HepG2 (cell line): ENCODE measurements around the gene ATXN2. TPM values are rescaled to one million over a fixed set of nuclear protein-coding genes. Genes with fewer than 3 reads are reported as not detected.

Experiments
- ATAC-seq: fragments of 200-7000 bp; cut with Tn5 transposase; 3 replicates; pipeline ENCODE4 v1.9.1; 2020; ENCODE audit warnings: mild to moderate bottlenecking, moderate library complexity
- BruUV-seq: library from RNA; stranded (reverse); fragments of 400-500 nt; replicated peaks from 2 replicates; lab custom pipeline; 2021; lab: Mats Ljungman, UMichigan
- CTCF ChIA-PET: fragments of 300-600 bp; formaldehyde crosslinking; extraction: SDS; loops from one replicate; lab custom pipeline; 2021; ENCODE audit warnings: low total read pairs, inconsistent platforms, low intra/inter-chr PET ratio; lab: Yijun Ruan, JAX
- POLR2A ChIA-PET: fragments of 350-600 bp; sonication (Branson Sonifier 250); formaldehyde crosslinking; loops from one replicate; lab custom pipeline; 2020; ENCODE audit warnings: antibody characterized with exemption, inconsistent platforms; lab: Yijun Ruan, JAX
- DNase-seq: peaks from one replicate; pipeline ENCODE4 v3.0.0-alpha.2; 2015; ENCODE audit warnings: low spot score
- FAIRE-seq: peaks from 3 replicates; lab custom pipeline; 2011; peaks lifted over from hg19 to GRCh38; lab: Jason Lieb, UNC
- H2AFZ ChIP-seq: one replicate; pipeline ENCODE4 v1.6.1; 2011; ENCODE audit warnings: low read length, inconsistent platforms
- H3K27ac ChIP-seq: fragments of 300-600 bp; 3 replicates; pipeline ENCODE4 v1.8.0; 2011; ENCODE audit warnings: mixed run types, mild to moderate bottlenecking, mixed read lengths, low read length, inconsistent platforms; ENCODE audit not compliant: insufficient read depth; ENCODE audit errors: extremely low read length
- H3K27me3 ChIP-seq, 2 experiments: fragments of 200-600 bp in 1 of 2; 2 replicates in 1 of 2; 3 replicates in 1 of 2; pipeline versions ENCODE4 v1.6.0 to v1.8.0; 2011; ENCODE audit warnings: low read length in 2 of 2, mild to moderate bottlenecking in 2 of 2, moderate library complexity in 2 of 2, inconsistent platforms in 1 of 2; ENCODE audit not compliant: insufficient read depth in 2 of 2, control insufficient read depth in 1 of 2
- H3K36me3 ChIP-seq, 2 experiments: fragments of 200-600 bp in 1 of 2; replicated peaks in 1 of 2; 2 replicates in 1 of 2; 3 replicates in 1 of 2; pipeline versions ENCODE4 v1.5.1 to v1.8.0; 2011; ENCODE audit warnings: low read length in 2 of 2, inconsistent platforms in 1 of 2; ENCODE audit not compliant: insufficient read depth in 2 of 2, control insufficient read depth in 1 of 2
- H3K4me1 ChIP-seq: 2 replicates; pipeline ENCODE4 v1.5.1; 2012; ENCODE audit warnings: low read length, inconsistent platforms; ENCODE audit not compliant: insufficient read depth
- H3K4me2 ChIP-seq: 2 replicates; pipeline ENCODE4 v1.6.0; 2011; ENCODE audit warnings: low read depth, low read length, inconsistent platforms
- H3K4me3 ChIP-seq, 3 experiments: fragments of 200-600 bp in 1 of 3; sonication (generic), shearing (Covaris generic) in 1 of 3; replicated peaks in 1 of 3; 2 replicates each; pipeline ENCODE4 v1.5.1; 2011 to 2016; ENCODE audit warnings: low read length in 3 of 3, inconsistent platforms in 2 of 3, low read depth in 2 of 3, mild to moderate bottlenecking in 2 of 3, control low read depth in 1 of 3, mixed read lengths in 1 of 3; ENCODE audit not compliant: insufficient read depth in 1 of 3
- H3K79me2 ChIP-seq: one replicate; pipeline ENCODE4 v1.6.1; 2011; ENCODE audit warnings: low read length, inconsistent platforms; ENCODE audit not compliant: insufficient read depth
- H3K9ac ChIP-seq: 2 replicates; pipeline ENCODE4 v1.6.0; 2011; ENCODE audit warnings: mild to moderate bottlenecking, low read depth, low read length, inconsistent platforms; ENCODE audit not compliant: insufficient read depth
- H3K9me3 ChIP-seq: 2 replicates; pipeline ENCODE4 v1.5.1; 2012; ENCODE audit warnings: mild to moderate bottlenecking, low read length
- H4K20me1 ChIP-seq: 2 replicates; pipeline ENCODE4 v1.6.0; 2011; ENCODE audit warnings: inconsistent platforms, mild to moderate bottlenecking, low read length, moderate library complexity; ENCODE audit not compliant: insufficient read depth
- CEBPB ChIP-seq: IDR thresholded peaks from 2 replicates; pipeline ENCODE4 v1.6.1; 2011; ENCODE audit warnings: low read depth, low read length, improper control_type of control experiment, borderline replicate concordance
- CEBPG ChIP-seq: IDR thresholded peaks from 2 replicates; pipeline ENCODE4 v1.6.1; 2016
- HNF1A ChIP-seq, 2 experiments: sonication (generic) in 1 of 2; formaldehyde crosslinking in 1 of 2; IDR thresholded peaks; 2 replicates each; pipeline versions ENCODE4 v1.4.0 to v1.6.1; 2016 to 2020; ENCODE audit warnings: borderline replicate concordance in 1 of 2, low read depth in 1 of 2, mild to moderate bottlenecking in 1 of 2, missing genetic modification reagents in 1 of 2
- HOXD1 ChIP-seq: sonication (generic); formaldehyde crosslinking; IDR thresholded peaks from 2 replicates; pipeline ENCODE4 v1.5.0; 2020; ENCODE audit warnings: missing genetic modification reagents
- LBX2 ChIP-seq: sonication (generic); formaldehyde crosslinking; IDR thresholded peaks from 2 replicates; pipeline ENCODE4 v1.5.0; 2020; ENCODE audit warnings: missing genetic modification reagents, mild to moderate bottlenecking, borderline replicate concordance
- NBN ChIP-seq: fragments of 450-650 bp; conservative IDR thresholded peaks from 2 replicates; pipeline ENCODE4 v1.6.1; 2017
- NCOA2 ChIP-seq: sonication (generic); formaldehyde crosslinking; IDR thresholded peaks from 2 replicates; pipeline ENCODE4 v1.8.0; 2022; ENCODE audit warnings: inconsistent platforms
- SIX4 ChIP-seq: sonication (generic); formaldehyde crosslinking; IDR thresholded peaks from 2 replicates; pipeline ENCODE4 v1.4.0; 2020; ENCODE audit warnings: missing genetic modification reagents
- SNAPC4 ChIP-seq: sonication (generic); formaldehyde crosslinking; IDR thresholded peaks from 2 replicates; pipeline ENCODE4 v1.4.0; 2020; ENCODE audit warnings: mild to moderate bottlenecking, missing genetic modification reagents
- SOX13 ChIP-seq, 3 experiments: fragments of 450-650 bp in 1 of 3; sonication (generic) in 1 of 3; formaldehyde crosslinking in 1 of 3; IDR thresholded peaks in 2 of 3; conservative IDR thresholded peaks in 1 of 3; 2 replicates each; pipeline versions ENCODE4 v1.5.0 to v1.6.1; 2016 to 2020; ENCODE audit warnings: antibody characterized with exemption in 1 of 3, mild to moderate bottlenecking in 1 of 3, missing compliant biosample characterization in 1 of 3, missing genetic modification reagents in 1 of 3, moderate library complexity in 1 of 3
- SRF ChIP-seq: IDR thresholded peaks from 2 replicates; pipeline ENCODE4 v1.6.1; 2011; ENCODE audit warnings: mild to moderate bottlenecking, low read depth, low read length, moderate library complexity
- TCF7 ChIP-seq: sonication (generic); IDR thresholded peaks from 2 replicates; pipeline ENCODE4 v1.6.1; 2016; ENCODE audit warnings: antibody characterized with exemption, low read depth
- TCF7L2 ChIP-seq: IDR thresholded peaks from 2 replicates; pipeline ENCODE4 v1.6.1; 2011; ENCODE audit warnings: mild to moderate bottlenecking, low read depth, low read length, moderate library complexity
- ZMYM2 ChIP-seq: sonication (generic); formaldehyde crosslinking; IDR thresholded peaks from 2 replicates; pipeline ENCODE4 v1.8.0; 2022; ENCODE audit warnings: mild to moderate bottlenecking, missing genetic modification reagents
- ZSCAN31 ChIP-seq: sonication (generic); formaldehyde crosslinking; IDR thresholded peaks from 2 replicates; pipeline ENCODE4 v1.5.0; 2020; ENCODE audit warnings: low read depth, mild to moderate bottlenecking, missing genetic modification reagents
- WGBS: methylation state at CpG from one replicate; pipeline ENCODE4 v1.1.6; 2017; ENCODE audit warnings: low lambda C conversion rate; 5-methylcytosine and 5-hydroxymethylcytosine counted together
- in situ Hi-C: cut with HindIII; loops from 2 replicates; pipeline ENCODE4 v1.10.0; 2017; ENCODE audit warnings: low pct_unique_long_range_greater_than_20kb; ENCODE audit not compliant: extremely low pct_ligation_motif_present
- intact Hi-C: fragments of 100-400 bp; cut with micrococcal nuclease; formaldehyde crosslinking; loops from one replicate; pipeline ENCODE4 v1.10.0; 2022; ENCODE audit not compliant: unreplicated experiment
- polyA plus RNA-seq, 8 experiments: library from polyadenylated mRNA; depleted of rRNA in 3 of 8; stranded (reverse) in 7 of 8; unstranded in 1 of 8; fragments of >200 nt; fragmentation: Illumina TruSeq in 4 of 8; extraction: Trizol in 4 of 8; gene quantifications; 2 replicates each; pipeline versions ENCODE4 v1.2.1 to v1.2.3, GENCODE V29; 2011 to 2016; ENCODE audit warnings: low read depth in 4 of 8, missing spikeins in 1 of 8, mixed read lengths in 1 of 8; ENCODE audit not compliant: insufficient read depth in 1 of 8
- total RNA-seq, 5 experiments: library from RNA; depleted of rRNA; stranded (reverse); fragments of >200 nt; fragmentation: Illumina TruSeq; extraction: Trizol; gene quantifications; 2 replicates each; pipeline ENCODE4 v1.2.3, GENCODE V29; 2016; ENCODE audit warnings: low read depth in 1 of 5

Gene ATXN2
- total and polyA plus RNA-seq, 2 of the 13 experiments (the other 11 are each of a cell fraction or from before 2014, with no cell fraction given), result 18.1 to 27.1 TPM

GRCh38 chr12:111616177-111616623 is 17.1 kb upstream of the ATXN2 start:
- POLR2A ChIA-PET, result no interaction called here
- 10% methylated on average over 7 of the region's 7 CpGs for WGBS
- Histone ChIP-seq H3K4me2 (peak overlapping the region; percentile 25), H3K9me3 (no peaks in the 10 kb centered on the region), H2AFZ (no peak overlapping the region), H3K79me2 (no peaks in the 10 kb centered on the region), H3K27me3 (no peaks in the 10 kb centered on the region), H3K27ac (peak overlapping the region; percentile 22), H3K4me1 (peaks cover 12% of the 10 kb centered on the region), H3K4me3 (peak overlapping the region in 1 of 3 experiments; percentile 1; a peak in 1 of 6 replicates), H3K36me3 (no peaks in the 10 kb centered on the region), H4K20me1 (no peaks in the 10 kb centered on the region), H3K9ac (no peak overlapping the region)
- ATAC-seq (peak; percentile 76), FAIRE-seq (peak; percentile 76), DNase-seq (peak; percentile 67)
- intact Hi-C loops (no loop called here), in situ Hi-C loops (no loop called here)
- CTCF ChIA-PET, result no interaction called here
- no TSS peak for BruUV-seq
- TF ChIP-seq TCF7 (peak; percentile 43; the same call in 1 of the 2 replicates), NBN (no peak), SIX4 (CRISPR knock-in tag) (peak; percentile 78), SRF (peak; percentile 50; the same call in 1 of the 2 replicates), SOX13 (IDR thresholded peaks at IDR 0.05) (no peak), SOX13 (CRISPR knock-in tag; conservative IDR thresholded peaks at IDR 0.05 in 1 of 2, IDR thresholded peaks at IDR 0.05 in 1 of 2) (peak in 1 of 2 experiments; percentile 59; a peak in 2 of 4 replicates), ZMYM2 (CRISPR knock-in tag) (0 out of 2 replicates have a peak, but pooled peaks have one; percentile 23), CEBPG (peak; percentile 62), HNF1A (IDR thresholded peaks at IDR 0.05; ENCODE audit: low read depth) (no peak), HNF1A (CRISPR knock-in tag; IDR thresholded peaks at IDR 0.05; ENCODE audit: borderline replicate concordance) (no peak), CEBPB (peak; percentile 95), ZSCAN31 (CRISPR knock-in tag) (no peak), SNAPC4 (CRISPR knock-in tag) (no peak), TCF7L2 (peak; percentile 42; the same call in 1 of the 2 replicates), NCOA2 (CRISPR knock-in tag) (0 out of 2 replicates have a peak, but pooled peaks have one; percentile 19), HOXD1 (CRISPR knock-in tag) (no peak), LBX2 (CRISPR knock-in tag) (no peak)
